Trophoblast cell (in vitro differentiated cells and primary cell): ENCODE measurements around the gene TAF4.

Experiments used
- DNase-seq, 2 donors: peaks; one replicate each; pipeline ENCODE4 v3.0.0-alpha.2; 2016
- H2AFZ ChIP-seq: 2 replicates; pipeline ENCODE4 v1.6.1; 2013; ENCODE audit warnings: low read length, moderate library complexity, mild to moderate bottlenecking; ENCODE audit not compliant: insufficient read depth, poor library complexity
- H2AK5ac ChIP-seq: 2 replicates; pipeline ENCODE4 v1.6.1; 2013; ENCODE audit warnings: mild to moderate bottlenecking, low read length
- H2BK120ac ChIP-seq: 2 replicates; pipeline ENCODE4 v1.6.1; 2013; ENCODE audit warnings: low read length, mild to moderate bottlenecking, moderate library complexity; ENCODE audit not compliant: insufficient read depth, poor library complexity
- H2BK12ac ChIP-seq: 2 replicates; pipeline ENCODE4 v1.6.1; 2013; ENCODE audit warnings: mild to moderate bottlenecking, low read length, moderate library complexity
- H2BK5ac ChIP-seq: 2 replicates; pipeline ENCODE4 v1.6.1; 2013; ENCODE audit warnings: low read length, low read depth, moderate library complexity, mild to moderate bottlenecking; ENCODE audit not compliant: poor library complexity
- H3K14ac ChIP-seq: 2 replicates; pipeline ENCODE4 v1.6.1; 2013; ENCODE audit warnings: mild to moderate bottlenecking, low read length
- H3K18ac ChIP-seq: 2 replicates; pipeline ENCODE4 v1.6.1; 2013; ENCODE audit warnings: mild to moderate bottlenecking, low read length
- H3K23ac ChIP-seq: 2 replicates; pipeline ENCODE4 v1.6.1; 2013; ENCODE audit warnings: low read length
- H3K27ac ChIP-seq: 2 replicates; pipeline ENCODE4 v1.5.1; 2013; ENCODE audit warnings: low read depth, mild to moderate bottlenecking, inconsistent platforms, low read length, moderate library complexity
- H3K27me3 ChIP-seq: 2 replicates; pipeline ENCODE4 v1.6.1; 2013; ENCODE audit warnings: inconsistent platforms, mild to moderate bottlenecking, low read length, moderate library complexity; ENCODE audit not compliant: insufficient read depth
- H3K36me3 ChIP-seq, 2 experiments: 1 replicate in 1 of 2; 2 replicates in 1 of 2; pipeline ENCODE4 v1.6.1; 2013; ENCODE audit warnings: low read length in 2 of 2, mild to moderate bottlenecking in 2 of 2, moderate library complexity in 1 of 2; ENCODE audit not compliant: insufficient read depth in 2 of 2, control insufficient read depth in 1 of 2
- H3K4ac ChIP-seq: 2 replicates; pipeline ENCODE4 v1.6.1; 2013; ENCODE audit warnings: low read depth, mild to moderate bottlenecking, low read length, moderate library complexity
- H3K4me1 ChIP-seq, 2 experiments: 1 replicate in 1 of 2; 2 replicates in 1 of 2; pipeline ENCODE4 v1.6.1; 2013; ENCODE audit warnings: low read length in 2 of 2, mild to moderate bottlenecking in 2 of 2, moderate library complexity in 1 of 2; ENCODE audit not compliant: insufficient read depth in 2 of 2, control insufficient read depth in 1 of 2
- H3K4me2 ChIP-seq: 2 replicates; pipeline ENCODE4 v1.6.1; 2013; ENCODE audit warnings: inconsistent platforms, mild to moderate bottlenecking, low read length, moderate library complexity
- H3K4me3 ChIP-seq: 2 replicates; pipeline ENCODE4 v1.5.1; 2013; ENCODE audit warnings: mild to moderate bottlenecking, low read depth, low read length, inconsistent platforms
- H3K79me1 ChIP-seq: one replicate; pipeline ENCODE4 v1.6.1; 2013; ENCODE audit warnings: low read length
- H3K79me2 ChIP-seq: 2 replicates; pipeline ENCODE4 v1.6.1; 2013; ENCODE audit warnings: low read length, mild to moderate bottlenecking; ENCODE audit not compliant: control insufficient read depth, insufficient read depth, poor library complexity
- H3K9ac ChIP-seq: 2 replicates; pipeline ENCODE4 v1.6.1; 2013; ENCODE audit warnings: mild to moderate bottlenecking, low read length
- H3K9me3 ChIP-seq: 2 replicates; pipeline ENCODE4 v1.6.1; 2013; ENCODE audit warnings: low read depth, mild to moderate bottlenecking, control low read depth, inconsistent platforms, low read length; ENCODE audit not compliant: insufficient read depth
- H4K12ac ChIP-seq: 2 replicates; pipeline ENCODE4 v1.6.1; 2013; ENCODE audit warnings: low read depth, mild to moderate bottlenecking, low read length, moderate library complexity
- H4K8ac ChIP-seq: 2 replicates; pipeline ENCODE4 v1.6.1; 2013; ENCODE audit warnings: low read depth, mild to moderate bottlenecking, low read length, moderate library complexity
- H4K91ac ChIP-seq: one replicate; pipeline ENCODE4 v1.6.1; 2013; ENCODE audit warnings: low read depth, mild to moderate bottlenecking, low read length, moderate library complexity
- WGBS: extraction: QIAGEN DNeasy Blood & Tissue Kit; methylation state at CpG from one replicate; pipeline ENCODE4 v1.1.7; 2013; ENCODE audit warnings: missing lambda C conversion rate; ENCODE audit not compliant: insufficient read length, insufficient coverage; ENCODE audit errors: extremely low coverage; 5-methylcytosine and 5-hydroxymethylcytosine counted together

The TAF4 gene

GRCh38 chr20:62088258-62089127 lies 22.8 kb upstream of the TAF4 start:
- DNase-seq = peak; percentile 94 to 98
- Histone ChIP-seq H3K9me3 (peaks cover 10% of the 10 kb centered on the region), H3K4me1 (peaks cover 5 to 11% of the 10 kb centered on the region in 2 experiments), H3K36me3 (no peaks in the 10 kb centered on the region), H4K91ac (no peak overlapping the region), H2BK12ac (no peak overlapping the region), H3K18ac (no peak overlapping the region), H3K79me2 (no peaks in the 10 kb centered on the region), H2AFZ (no peak overlapping the region), H2BK5ac (no peak overlapping the region), H3K23ac (no peak overlapping the region), H2AK5ac (no peak overlapping the region), H3K27ac (no peak overlapping the region), H4K12ac (no peak overlapping the region), H3K4me2 (no peak overlapping the region), H3K9ac (no peak overlapping the region), H3K79me1 (peaks cover 3% of the 10 kb centered on the region), H4K8ac (no peak overlapping the region), H3K4ac (no peak overlapping the region), H3K4me3 (no peak overlapping the region), H3K14ac (no peak overlapping the region), H3K27me3 (no peaks in the 10 kb centered on the region), H2BK120ac (no peak overlapping the region)
- no CpG with 5 or more reads among the region's 15 CpGs for WGBS

- Histone ChIP-seq H3K79me2 (no peaks in the 10 kb centered on the region), H3K23ac (no peak overlapping the region), H2BK5ac (no peak overlapping the region), H4K91ac (no peak overlapping the region), H3K4me3 (peak overlapping the region; percentile 47), H3K9ac (no peak overlapping the region), H3K4ac (no peak overlapping the region), H3K79me1 (peaks cover 3% of the 10 kb centered on the region), H2BK120ac (no peak overlapping the region), H3K4me2 (no peak overlapping the region), H4K8ac (no peak overlapping the region), H3K14ac (no peak overlapping the region), H3K4me1 (peaks cover 5 to 11% of the 10 kb centered on the region in 2 experiments), H2AFZ (no peak overlapping the region), H4K12ac (no peak overlapping the region), H3K27me3 (no peaks in the 10 kb centered on the region), H3K9me3 (peaks cover 10% of the 10 kb centered on the region), H2AK5ac (no peak overlapping the region), H3K36me3 (no peaks in the 10 kb centered on the region), H2BK12ac (no peak overlapping the region), H3K18ac (no peak overlapping the region), H3K27ac (no peak overlapping the region)
- WGBS = no CpG with 5 or more reads among the region's 17 CpGs
- no peak for DNase-seq
These were observed 22.0 kb upstream of the TAF4 start for GRCh38 chr20:62087632-62088031.

GRCh38 chr20:62087227-62087626 lies 21.5 kb upstream of the TAF4 start:
- peaks cover 3% of the 10 kb centered on the region for H3K79me1 ChIP-seq
- no peak overlapping the region for H2AK5ac ChIP-seq
- H3K9me3 ChIP-seq = peaks cover 10% of the 10 kb centered on the region
- no peak overlapping the region for H3K9ac ChIP-seq
- H3K14ac ChIP-seq = no peak overlapping the region
- H2BK12ac ChIP-seq = no peak overlapping the region
- H3K4me3 ChIP-seq = peak overlapping the region; percentile 47
- H4K8ac ChIP-seq = no peak overlapping the region
- H2BK5ac ChIP-seq = no peak overlapping the region
- no peak overlapping the region for H3K18ac ChIP-seq
- DNase-seq = peak in 1 of 2 donors; percentile 61
- no CpG with 5 or more reads among the region's 11 CpGs for WGBS
- peaks cover 5 to 11% of the 10 kb centered on the region in 2 experiments for H3K4me1 ChIP-seq
- H3K23ac ChIP-seq = no peak overlapping the region
- no peaks in the 10 kb centered on the region for H3K79me2 ChIP-seq
- no peak overlapping the region for H4K91ac ChIP-seq
- no peaks in the 10 kb centered on the region for H3K36me3 ChIP-seq
- H4K12ac ChIP-seq = no peak overlapping the region
- no peak overlapping the region for H2AFZ ChIP-seq
- H3K4ac ChIP-seq = no peak overlapping the region
- no peak overlapping the region for H2BK120ac ChIP-seq
- no peak overlapping the region for H3K4me2 ChIP-seq
- H3K27ac ChIP-seq = no peak overlapping the region
- no peaks in the 10 kb centered on the region for H3K27me3 ChIP-seq

- Histone ChIP-seq H4K12ac (no peak overlapping the region), H3K4ac (no peak overlapping the region), H2AFZ (no peak overlapping the region), H3K36me3 (no peaks in the 10 kb centered on the region), H3K4me3 (no peak overlapping the region), H3K79me2 (no peaks in the 10 kb centered on the region), H2BK120ac (no peak overlapping the region), H3K18ac (no peak overlapping the region), H3K23ac (no peak overlapping the region), H3K9ac (no peak overlapping the region), H3K14ac (no peak overlapping the region), H3K79me1 (peaks cover 3% of the 10 kb centered on the region), H3K4me1 (peaks cover 5 to 11% of the 10 kb centered on the region in 2 experiments), H3K27me3 (no peaks in the 10 kb centered on the region), H2BK5ac (no peak overlapping the region), H2AK5ac (no peak overlapping the region), H3K27ac (no peak overlapping the region), H3K9me3 (peaks cover 10% of the 10 kb centered on the region), H2BK12ac (no peak overlapping the region), H4K8ac (no peak overlapping the region), H3K4me2 (no peak overlapping the region), H4K91ac (peak overlapping the region; percentile 34)
- DNase-seq = no peak
- no CpG with 5 or more reads among the region's 9 CpGs for WGBS
These were observed 19.5 kb upstream of the TAF4 start for GRCh38 chr20:62085206-62085605.
